GM23338 (cell line): ENCODE measurements around the gene B4GALT2. TPM values are rescaled to one million over a fixed set of nuclear protein-coding genes. Genes with fewer than 3 reads are reported as not detected.

Source experiments
- ATAC-seq: fragments of 200-7000 bp; cut with Tn5 transposase; 3 replicates; pipeline ENCODE4 v1.9.1; 2020
- DNase-seq: peaks from one replicate; pipeline ENCODE4 v3.0.0-alpha.2; 2015; ENCODE audit warnings: low spot score
- H2AFZ ChIP-seq: fragments of 200-600 bp; sonication (generic); 2 replicates; pipeline ENCODE4 v1.8.0; 2016; ENCODE audit warnings: antibody characterized with exemption, mild to moderate bottlenecking, moderate library complexity
- H3F3A ChIP-seq: fragments of 200-600 bp; sonication (generic); replicated peaks from 2 replicates; pipeline ENCODE4 v1.8.0; 2017; ENCODE audit warnings: antibody characterized with exemption, mixed run types, low read depth
- H3K27ac ChIP-seq: fragments of 200-600 bp; sonication (generic); 2 replicates; pipeline ENCODE4 v1.6.1; 2016; ENCODE audit warnings: low read depth
- H3K27me3 ChIP-seq: fragments of 200-600 bp; sonication (generic); 2 replicates; pipeline ENCODE4 v1.8.0; 2016; ENCODE audit warnings: mild to moderate bottlenecking, mixed run types, moderate library complexity; ENCODE audit not compliant: insufficient read depth
- H3K36me3 ChIP-seq: fragments of 200-600 bp; sonication (generic); 2 replicates; pipeline ENCODE4 v1.8.0; 2016; ENCODE audit warnings: mild to moderate bottlenecking; ENCODE audit not compliant: insufficient read depth
- H3K4me1 ChIP-seq: fragments of 200-600 bp; sonication (generic); 2 replicates; pipeline ENCODE4 v1.8.0; 2016; ENCODE audit warnings: mild to moderate bottlenecking, moderate library complexity; ENCODE audit not compliant: insufficient read depth
- H3K4me2 ChIP-seq: fragments of 200-600 bp; sonication (generic); 2 replicates; pipeline ENCODE4 v1.7.1; 2017; ENCODE audit warnings: mixed run types
- H3K4me3 ChIP-seq: fragments of 200-600 bp; sonication (generic); 2 replicates; pipeline ENCODE4 v1.6.1; 2016; ENCODE audit warnings: mixed run types
- H3K79me2 ChIP-seq: fragments of 200-600 bp; sonication (generic); replicated peaks from 2 replicates; pipeline ENCODE4 v1.8.0; 2017; ENCODE audit warnings: mild to moderate bottlenecking; ENCODE audit not compliant: insufficient read depth
- H3K9me2 ChIP-seq: fragments of 200-600 bp; sonication (generic); 2 replicates; pipeline ENCODE4 v1.8.0; 2017; ENCODE audit not compliant: insufficient read depth
- H4K20me1 ChIP-seq: fragments of 200-600 bp; sonication (generic); replicated peaks from 2 replicates; pipeline ENCODE4 v1.8.0; 2017; ENCODE audit warnings: mild to moderate bottlenecking; ENCODE audit not compliant: insufficient read depth
- H3K27ac Mint-ChIP-seq: 2 replicates; pipeline ENCODE4 v1.8.0; 2020; ENCODE audit warnings: inconsistent platforms, mild to moderate bottlenecking, moderate library complexity, mixed read lengths
- H3K27me3 Mint-ChIP-seq: 3 replicates; pipeline ENCODE4 v1.8.0; 2022; ENCODE audit warnings: low read depth, mild to moderate bottlenecking, moderate library complexity, mixed read lengths, inconsistent platforms; ENCODE audit not compliant: insufficient read depth, poor library complexity
- H3K36me3 Mint-ChIP-seq: 3 replicates; pipeline ENCODE4 v1.8.0; 2021; ENCODE audit warnings: low read depth, mild to moderate bottlenecking, inconsistent platforms, moderate library complexity, mixed read lengths
- H3K4me1 Mint-ChIP-seq: 3 replicates; pipeline ENCODE4 v1.8.0; 2020; ENCODE audit warnings: mild to moderate bottlenecking, inconsistent platforms, mixed read lengths
- H3K4me3 Mint-ChIP-seq: 3 replicates; pipeline ENCODE4 v1.8.0; 2021; ENCODE audit warnings: moderate library complexity, mild to moderate bottlenecking, inconsistent platforms, mixed read lengths
- H3K9me3 Mint-ChIP-seq: 3 replicates; pipeline ENCODE4 v1.8.0; 2020; ENCODE audit warnings: moderate library complexity, mild to moderate bottlenecking, inconsistent platforms, mixed read lengths
- CREB1 ChIP-seq: fragments of 250-450 bp; sonication (Bioruptor Pico); IDR thresholded peaks from 2 replicates; pipeline ENCODE4 v1.5.0; 2020; ENCODE audit warnings: low read depth, mild to moderate bottlenecking, moderate library complexity
- CTCF ChIP-seq, 2 experiments: fragments of 200-600 bp in 1 of 2; sonication (generic) in 1 of 2; conservative IDR thresholded peaks; 2 replicates each; pipeline versions ENCODE4 v1.5.1 to v1.6.1; 2016 to 2017; ENCODE audit warnings: antibody characterized with exemption in 2 of 2, low read depth in 2 of 2, mild to moderate bottlenecking in 2 of 2, moderate library complexity in 1 of 2
- EZH2 ChIP-seq: fragments of 200-600 bp; sonication (generic); IDR thresholded peaks from one replicate; pipeline ENCODE4 v1.8.0; 2017; ENCODE audit warnings: antibody characterized with exemption, mild to moderate bottlenecking, low read depth; ENCODE audit not compliant: unreplicated experiment
- EZH2phosphoT487 ChIP-seq: fragments of 200-600 bp; sonication (generic); IDR thresholded peaks from one replicate; pipeline ENCODE4 v1.8.1; 2018; ENCODE audit warnings: antibody characterized with exemption; ENCODE audit not compliant: unreplicated experiment
- JUNB ChIP-seq: IDR thresholded peaks from one replicate; pipeline ENCODE4 v1.6.1; 2016; ENCODE audit warnings: antibody characterized with exemption; ENCODE audit not compliant: unreplicated experiment
- NANOG ChIP-seq: IDR thresholded peaks from 2 replicates; pipeline ENCODE4 v1.6.1; 2016; ENCODE audit warnings: antibody characterized with exemption, borderline replicate concordance
- POLR2AphosphoS5 ChIP-seq: IDR thresholded peaks from 2 replicates; pipeline ENCODE4 v1.6.1; 2016; ENCODE audit warnings: antibody characterized with exemption, low read depth
- REST ChIP-seq: IDR thresholded peaks from one replicate; pipeline ENCODE4 v1.6.1; 2018; ENCODE audit warnings: antibody characterized with exemption; ENCODE audit not compliant: unreplicated experiment
- STAT1 ChIP-seq: IDR thresholded peaks from one replicate; pipeline ENCODE4 v1.6.1; 2016; ENCODE audit warnings: antibody characterized with exemption; ENCODE audit not compliant: unreplicated experiment
- ZNF114 ChIP-seq: fragments of 250-450 bp; sonication (Bioruptor Pico); IDR thresholded peaks from 2 replicates; pipeline ENCODE4 v1.5.0; 2020; ENCODE audit warnings: mild to moderate bottlenecking, moderate library complexity
- ZNF331 ChIP-seq: fragments of 250-450 bp; sonication (Bioruptor Pico); IDR thresholded peaks from 2 replicates; pipeline ENCODE4 v1.5.0; 2020; ENCODE audit warnings: low read depth, mild to moderate bottlenecking, moderate library complexity
- ZNF462 ChIP-seq: fragments of 250-450 bp; sonication (Bioruptor Pico); IDR thresholded peaks from 2 replicates; pipeline ENCODE4 v1.5.0; 2020; ENCODE audit warnings: mild to moderate bottlenecking, moderate library complexity
- polyA plus RNA-seq: library from polyadenylated mRNA; unstranded; fragments of >200 nt; fragmentation: Nextera tagmentation; extraction: Ambion mirVana; gene quantifications from 2 replicates; pipeline ENCODE4 v1.2.1, GENCODE V29; 2016
- total RNA-seq: library from RNA; depleted of rRNA; stranded (reverse); fragments of >200 nt; shearing (Covaris generic); gene quantifications from 2 replicates; pipeline ENCODE4 v1.2.3, GENCODE V29; 2014
- TF ChIP-seq, protein P1 (sequence below): IDR thresholded peaks from 2 replicates; pipeline ENCODE4 v1.6.1; 2016; ENCODE audit warnings: antibody characterized with exemption

B4GALT2 gene
- total and polyA plus RNA-seq, 2 experiments from 2014 or later: 22.4 to 63.1 TPM

- H3K9me3 Mint-ChIP-seq: no peaks in the 10 kb centered on the region
- TF ChIP-seq EZH2 (no peak), CREB1 (CRISPR knock-in tag) (no peak), JUNB (no peak), STAT1 (no peak), ZNF462 (no peak), ZNF114 (no peak), POLR2AphosphoS5 (no peak), REST (no peak), ZNF331 (no peak), NANOG (no peak), CTCF (conservative IDR thresholded peaks at IDR 0.05; ENCODE audit: low read depth in 2 of 2) (no peak), EZH2phosphoT487 (no peak)
- TF ChIP-seq, protein P1, sequence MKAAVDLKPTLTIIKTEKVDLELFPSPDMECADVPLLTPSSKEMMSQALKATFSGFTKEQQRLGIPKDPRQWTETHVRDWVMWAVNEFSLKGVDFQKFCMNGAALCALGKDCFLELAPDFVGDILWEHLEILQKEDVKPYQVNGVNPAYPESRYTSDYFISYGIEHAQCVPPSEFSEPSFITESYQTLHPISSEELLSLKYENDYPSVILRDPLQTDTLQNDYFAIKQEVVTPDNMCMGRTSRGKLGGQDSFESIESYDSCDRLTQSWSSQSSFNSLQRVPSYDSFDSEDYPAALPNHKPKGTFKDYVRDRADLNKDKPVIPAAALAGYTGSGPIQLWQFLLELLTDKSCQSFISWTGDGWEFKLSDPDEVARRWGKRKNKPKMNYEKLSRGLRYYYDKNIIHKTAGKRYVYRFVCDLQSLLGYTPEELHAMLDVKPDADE: no peak
- no peaks in the 10 kb centered on the region for H3K79me2 ChIP-seq
- H3K36me3 ChIP-seq: no peaks in the 10 kb centered on the region
- no peak overlapping the region for H3K4me3 ChIP-seq
- no peak overlapping the region for H3K4me3 Mint-ChIP-seq
- no peaks in the 10 kb centered on the region; the same call in 1 of the 3 replicates for H3K36me3 Mint-ChIP-seq
- H3F3A ChIP-seq: no peaks in the 10 kb centered on the region
- no peaks in the 10 kb centered on the region for H3K27me3 ChIP-seq
- no peaks in the 10 kb centered on the region for H4K20me1 ChIP-seq
- no peaks in the 10 kb centered on the region for H3K4me1 Mint-ChIP-seq
- H3K4me1 ChIP-seq: no peaks in the 10 kb centered on the region
- H2AFZ ChIP-seq: no peak overlapping the region
- H3K27ac Mint-ChIP-seq: no peak overlapping the region
- H3K9me2 ChIP-seq: no peaks in the 10 kb centered on the region
- DNase-seq (no peak), ATAC-seq (no peak)
- H3K27me3 Mint-ChIP-seq: peaks cover 3% of the 10 kb centered on the region
- H3K27ac ChIP-seq: no peak overlapping the region
- H3K4me2 ChIP-seq: no peak overlapping the region
These were observed 16.7 kb upstream of the B4GALT2 start for GRCh38 chr1:43962324-43962723.
